HepG2 (cell line): Measurements from ENCODE around the gene SUSD6. TPM values are rescaled to one million over a fixed set of nuclear protein-coding genes. Genes with fewer than 3 reads are reported as not detected.

Source experiments
- ARNTL ChIP-seq: sonication (generic); formaldehyde crosslinking; IDR thresholded peaks from 2 replicates; pipeline ENCODE4 v1.4.0; 2020; ENCODE audit warnings: mild to moderate bottlenecking, missing genetic modification reagents
- BCL6 ChIP-seq: IDR thresholded peaks from 2 replicates; pipeline ENCODE4 v1.6.1; 2016; ENCODE audit warnings: missing genetic modification reagents, missing compliant biosample characterization
- BRCA1 ChIP-seq: sonication (generic); formaldehyde crosslinking; IDR thresholded peaks from 2 replicates; pipeline ENCODE4 v1.4.0; 2020; ENCODE audit warnings: missing genetic modification reagents
- BRD4 ChIP-seq: sonication (generic); formaldehyde crosslinking; IDR thresholded peaks from 2 replicates; pipeline ENCODE4 v1.4.0; 2020; ENCODE audit warnings: missing genetic modification reagents
- FOXC1 ChIP-seq: sonication (generic); formaldehyde crosslinking; IDR thresholded peaks from 2 replicates; pipeline ENCODE4 v1.8.0; 2022; ENCODE audit warnings: mild to moderate bottlenecking, missing genetic modification reagents, borderline replicate concordance
- HMG20A ChIP-seq: IDR thresholded peaks from 2 replicates; pipeline ENCODE4 v1.6.1; 2016; ENCODE audit warnings: borderline replicate concordance
- HOXA7 ChIP-seq: sonication (generic); formaldehyde crosslinking; IDR thresholded peaks from 2 replicates; pipeline ENCODE4 v1.8.1; 2022; ENCODE audit warnings: mild to moderate bottlenecking, missing genetic modification reagents, moderate library complexity
- KMT2A ChIP-seq: sonication (generic); formaldehyde crosslinking; IDR thresholded peaks from 2 replicates; pipeline ENCODE4 v1.4.0; 2020; ENCODE audit warnings: missing genetic modification reagents
- LCORL ChIP-seq, 2 experiments: fragments of 450-650 bp in 1 of 2; sonication (generic) in 1 of 2; formaldehyde crosslinking in 1 of 2; IDR thresholded peaks; 2 replicates each; pipeline versions ENCODE4 v1.5.0 to v1.6.1; 2017 to 2020; ENCODE audit warnings: antibody characterized with exemption in 1 of 2, missing genetic modification reagents in 1 of 2
- RARA ChIP-seq: IDR thresholded peaks from 2 replicates; pipeline ENCODE4 v1.6.1; 2016; ENCODE audit warnings: missing genetic modification reagents, missing compliant biosample characterization
- SIX1 ChIP-seq: sonication (generic); formaldehyde crosslinking; IDR thresholded peaks from 2 replicates; pipeline ENCODE4 v1.4.0; 2020; ENCODE audit warnings: missing genetic modification reagents, borderline replicate concordance
- SMARCC2 ChIP-seq: fragments of 450-650 bp; IDR thresholded peaks from 2 replicates; pipeline ENCODE4 v1.6.1; 2017; ENCODE audit warnings: antibody characterized with exemption, mild to moderate bottlenecking
- THYN1 ChIP-seq: sonication (generic); formaldehyde crosslinking; IDR thresholded peaks from 2 replicates; pipeline ENCODE4 v1.8.1; 2023; ENCODE audit warnings: low read depth, mild to moderate bottlenecking, moderate library complexity, missing genetic modification reagents, borderline replicate concordance
- ZBTB20 ChIP-seq: sonication (generic); formaldehyde crosslinking; IDR thresholded peaks from 2 replicates; pipeline ENCODE4 v1.8.1; 2023; ENCODE audit warnings: missing genetic modification reagents, low read depth, mild to moderate bottlenecking, borderline replicate concordance
- ZBTB42 ChIP-seq: sonication (generic); formaldehyde crosslinking; IDR thresholded peaks from 2 replicates; pipeline ENCODE4 v1.5.0; 2020; ENCODE audit warnings: mild to moderate bottlenecking, missing genetic modification reagents
- ZFP1 ChIP-seq: IDR thresholded peaks from 2 replicates; pipeline ENCODE4 v1.6.1; 2016
- ZMYM3 ChIP-seq: sonication (generic); formaldehyde crosslinking; IDR thresholded peaks from 2 replicates; pipeline ENCODE4 v1.5.1; 2020; ENCODE audit warnings: mild to moderate bottlenecking, missing genetic modification reagents
- ZNF589 ChIP-seq: sonication (generic); formaldehyde crosslinking; conservative IDR thresholded peaks from 2 replicates; pipeline ENCODE4 v1.8.0; 2022; ENCODE audit warnings: mild to moderate bottlenecking, moderate library complexity, missing genetic modification reagents
- polyA plus RNA-seq, 8 experiments: library from polyadenylated mRNA; depleted of rRNA in 3 of 8; stranded (reverse) in 7 of 8; unstranded in 1 of 8; fragments of >200 nt; fragmentation: Illumina TruSeq in 4 of 8; extraction: Trizol in 4 of 8; gene quantifications; 2 replicates each; pipeline versions ENCODE4 v1.2.1 to v1.2.3, GENCODE V29; 2011 to 2016; ENCODE audit warnings: low read depth in 4 of 8, missing spikeins in 1 of 8, mixed read lengths in 1 of 8; ENCODE audit not compliant: insufficient read depth in 1 of 8
- total RNA-seq, 5 experiments: library from RNA; depleted of rRNA; stranded (reverse); fragments of >200 nt; fragmentation: Illumina TruSeq; extraction: Trizol; gene quantifications; 2 replicates each; pipeline ENCODE4 v1.2.3, GENCODE V29; 2016; ENCODE audit warnings: low read depth in 1 of 5
- TF ChIP-seq, protein P1 (sequence below): sonication (generic); formaldehyde crosslinking; IDR thresholded peaks from 2 replicates; pipeline ENCODE4 v1.4.0; 2020; ENCODE audit warnings: missing genetic modification reagents
- TF ChIP-seq, protein P2 (sequence below): sonication (generic); formaldehyde crosslinking; IDR thresholded peaks from 2 replicates; pipeline ENCODE4 v1.8.0; 2022; ENCODE audit warnings: missing genetic modification reagents, mild to moderate bottlenecking, moderate library complexity, borderline replicate concordance
- TF ChIP-seq, protein P3 (sequence below): sonication (generic); formaldehyde crosslinking; IDR thresholded peaks from 2 replicates; pipeline ENCODE4 v1.4.0; 2020; ENCODE audit warnings: mild to moderate bottlenecking, missing genetic modification reagents
- TF ChIP-seq, protein P4 (sequence below): IDR thresholded peaks from 2 replicates; pipeline ENCODE4 v1.6.1; 2012; ENCODE audit warnings: inconsistent platforms
- TF ChIP-seq, protein P5 (sequence below): sonication (generic); formaldehyde crosslinking; IDR thresholded peaks from 2 replicates; pipeline ENCODE4 v1.5.0; 2020; ENCODE audit warnings: missing genetic modification reagents

SUSD6 gene
- total and polyA plus RNA-seq, 2 of the 13 experiments (the other 11 are each of a cell fraction or from before 2014, with no cell fraction given): 7.2 to 7.4 TPM

DNA sequence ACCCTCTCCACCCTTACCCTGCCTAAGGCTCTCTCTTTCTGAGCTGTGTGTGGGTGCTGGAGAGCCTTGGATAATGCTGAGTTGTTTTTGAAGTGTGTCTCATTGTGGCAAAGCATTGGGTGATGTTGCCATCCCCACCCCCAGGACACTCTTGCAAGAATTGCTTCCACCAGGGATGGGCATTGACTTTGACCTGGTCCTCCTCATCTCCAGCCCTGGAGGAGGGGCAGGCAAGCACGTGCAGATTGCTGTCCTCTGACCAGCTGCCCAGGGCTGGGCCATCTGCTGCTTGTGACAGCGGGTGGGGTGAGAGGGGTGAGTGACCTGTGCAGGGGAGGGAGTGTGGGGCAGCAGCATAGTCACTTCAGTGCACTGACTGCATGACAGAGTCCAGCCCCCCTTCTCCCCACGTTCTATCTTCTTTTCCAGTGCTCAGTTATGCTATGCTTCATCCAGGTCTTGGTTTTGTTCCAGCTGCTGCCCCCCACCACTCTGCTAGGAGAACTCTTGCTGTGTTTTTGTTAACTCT is 26.2 kb downstream of the SUSD6 start (continued):
- peak; percentile 44; the same call in 1 of the 2 replicates for TF ChIP-seq ZBTB20 (CRISPR knock-in tag)
- TF ChIP-seq FOXC1 (CRISPR knock-in tag): no peak
- no peak for TF ChIP-seq LCORL (IDR thresholded peaks at IDR 0.05)
- peak; percentile 39; the same call in 1 of the 2 replicates for TF ChIP-seq LCORL (CRISPR knock-in tag; IDR thresholded peaks at IDR 0.05)
- peak; percentile 75 for TF ChIP-seq RARA
- TF ChIP-seq, protein P1, sequence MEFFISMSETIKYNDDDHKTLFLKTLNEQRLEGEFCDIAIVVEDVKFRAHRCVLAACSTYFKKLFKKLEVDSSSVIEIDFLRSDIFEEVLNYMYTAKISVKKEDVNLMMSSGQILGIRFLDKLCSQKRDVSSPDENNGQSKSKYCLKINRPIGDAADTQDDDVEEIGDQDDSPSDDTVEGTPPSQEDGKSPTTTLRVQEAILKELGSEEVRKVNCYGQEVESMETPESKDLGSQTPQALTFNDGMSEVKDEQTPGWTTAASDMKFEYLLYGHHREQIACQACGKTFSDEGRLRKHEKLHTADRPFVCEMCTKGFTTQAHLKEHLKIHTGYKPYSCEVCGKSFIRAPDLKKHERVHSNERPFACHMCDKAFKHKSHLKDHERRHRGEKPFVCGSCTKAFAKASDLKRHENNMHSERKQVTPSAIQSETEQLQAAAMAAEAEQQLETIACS: no peak
- peak; percentile 77 for TF ChIP-seq BCL6 (CRISPR knock-in tag)
- TF ChIP-seq BRD4 (CRISPR knock-in tag): no peak
- TF ChIP-seq HMG20A (CRISPR knock-in tag): 0 out of 2 replicates have a peak, but pooled peaks have one; percentile 14
- TF ChIP-seq THYN1: no peak
- TF ChIP-seq, protein P2, sequence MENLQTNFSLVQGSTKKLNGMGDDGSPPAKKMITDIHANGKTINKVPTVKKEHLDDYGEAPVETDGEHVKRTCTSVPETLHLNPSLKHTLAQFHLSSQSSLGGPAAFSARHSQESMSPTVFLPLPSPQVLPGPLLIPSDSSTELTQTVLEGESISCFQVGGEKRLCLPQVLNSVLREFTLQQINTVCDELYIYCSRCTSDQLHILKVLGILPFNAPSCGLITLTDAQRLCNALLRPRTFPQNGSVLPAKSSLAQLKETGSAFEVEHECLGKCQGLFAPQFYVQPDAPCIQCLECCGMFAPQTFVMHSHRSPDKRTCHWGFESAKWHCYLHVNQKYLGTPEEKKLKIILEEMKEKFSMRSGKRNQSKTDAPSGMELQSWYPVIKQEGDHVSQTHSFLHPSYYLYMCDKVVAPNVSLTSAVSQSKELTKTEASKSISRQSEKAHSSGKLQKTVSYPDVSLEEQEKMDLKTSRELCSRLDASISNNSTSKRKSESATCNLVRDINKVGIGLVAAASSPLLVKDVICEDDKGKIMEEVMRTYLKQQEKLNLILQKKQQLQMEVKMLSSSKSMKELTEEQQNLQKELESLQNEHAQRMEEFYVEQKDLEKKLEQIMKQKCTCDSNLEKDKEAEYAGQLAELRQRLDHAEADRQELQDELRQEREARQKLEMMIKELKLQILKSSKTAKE (CRISPR knock-in tag): peak; percentile 80; the same call in 1 of the 2 replicates
- TF ChIP-seq BRCA1 (CRISPR knock-in tag): no peak
- no peak for TF ChIP-seq SMARCC2
- no peak for TF ChIP-seq ZBTB42 (CRISPR knock-in tag)
- no peak for TF ChIP-seq ZNF589
- TF ChIP-seq ZFP1 (CRISPR knock-in tag): no peak
- TF ChIP-seq ZMYM3 (CRISPR knock-in tag): peak; percentile 65; the same call in 1 of the 2 replicates
- 0 out of 2 replicates have a peak, but pooled peaks have one; percentile 46 for TF ChIP-seq KMT2A (CRISPR knock-in tag)
- TF ChIP-seq, protein P3, sequence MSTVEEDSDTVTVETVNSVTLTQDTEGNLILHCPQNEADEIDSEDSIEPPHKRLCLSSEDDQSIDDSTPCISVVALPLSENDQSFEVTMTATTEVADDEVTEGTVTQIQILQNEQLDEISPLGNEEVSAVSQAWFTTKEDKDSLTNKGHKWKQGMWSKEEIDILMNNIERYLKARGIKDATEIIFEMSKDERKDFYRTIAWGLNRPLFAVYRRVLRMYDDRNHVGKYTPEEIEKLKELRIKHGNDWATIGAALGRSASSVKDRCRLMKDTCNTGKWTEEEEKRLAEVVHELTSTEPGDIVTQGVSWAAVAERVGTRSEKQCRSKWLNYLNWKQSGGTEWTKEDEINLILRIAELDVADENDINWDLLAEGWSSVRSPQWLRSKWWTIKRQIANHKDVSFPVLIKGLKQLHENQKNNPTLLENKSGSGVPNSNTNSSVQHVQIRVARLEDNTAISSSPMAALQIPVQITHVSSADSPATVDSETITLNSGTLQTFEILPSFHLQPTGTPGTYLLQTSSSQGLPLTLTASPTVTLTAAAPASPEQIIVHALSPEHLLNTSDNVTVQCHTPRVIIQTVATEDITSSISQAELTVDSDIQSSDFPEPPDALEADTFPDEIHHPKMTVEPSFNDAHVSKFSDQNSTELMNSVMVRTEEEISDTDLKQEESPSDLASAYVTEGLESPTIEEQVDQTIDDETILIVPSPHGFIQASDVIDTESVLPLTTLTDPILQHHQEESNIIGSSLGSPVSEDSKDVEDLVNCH (CRISPR knock-in tag): no peak
- TF ChIP-seq, protein P4, sequence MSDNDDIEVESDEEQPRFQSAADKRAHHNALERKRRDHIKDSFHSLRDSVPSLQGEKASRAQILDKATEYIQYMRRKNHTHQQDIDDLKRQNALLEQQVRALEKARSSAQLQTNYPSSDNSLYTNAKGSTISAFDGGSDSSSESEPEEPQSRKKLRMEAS: peak; percentile 93
- TF ChIP-seq SIX1 (CRISPR knock-in tag): no peak
- TF ChIP-seq ARNTL (CRISPR knock-in tag): peak; percentile 78
- no peak for TF ChIP-seq HOXA7 (CRISPR knock-in tag)
- TF ChIP-seq, protein P5, sequence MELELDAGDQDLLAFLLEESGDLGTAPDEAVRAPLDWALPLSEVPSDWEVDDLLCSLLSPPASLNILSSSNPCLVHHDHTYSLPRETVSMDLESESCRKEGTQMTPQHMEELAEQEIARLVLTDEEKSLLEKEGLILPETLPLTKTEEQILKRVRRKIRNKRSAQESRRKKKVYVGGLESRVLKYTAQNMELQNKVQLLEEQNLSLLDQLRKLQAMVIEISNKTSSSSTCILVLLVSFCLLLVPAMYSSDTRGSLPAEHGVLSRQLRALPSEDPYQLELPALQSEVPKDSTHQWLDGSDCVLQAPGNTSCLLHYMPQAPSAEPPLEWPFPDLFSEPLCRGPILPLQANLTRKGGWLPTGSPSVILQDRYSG (CRISPR knock-in tag): no peak
